Esophagus muscularis mucosa (tissue), 4 donors: ENCODE measurements around the gene MS4A1. TPM values are rescaled to one million over a fixed set of nuclear protein-coding genes. Genes with fewer than 3 reads are reported as not detected.

ENCODE experiments used
- DNase-seq: peaks from one replicate; pipeline ENCODE4 v3.0.0-alpha.2; 2017; ENCODE audit errors: extremely low spot score
- H3K27ac ChIP-seq, 4 donors: fragments of 200-600 bp; sonication (generic); replicated peaks in 1 of 4; 1 replicate in 3 of 4; 2 replicates in 1 of 4; pipeline ENCODE4 v1.5.1; 2016 to 2019; ENCODE audit warnings: mild to moderate bottlenecking in 1 of 4
- H3K27me3 ChIP-seq, 4 donors: fragments of 200-600 bp; sonication (generic); one replicate each; pipeline versions ENCODE4 v1.5.1 to v1.6.0; 2016 to 2019
- H3K36me3 ChIP-seq, 4 donors: fragments of 200-600 bp; sonication (generic); one replicate each; pipeline ENCODE4 v1.5.1; 2016 to 2019
- H3K4me1 ChIP-seq, 4 donors: fragments of 200-600 bp; sonication (generic); one replicate each; pipeline ENCODE4 v1.5.1; 2016 to 2019
- H3K4me3 ChIP-seq, 4 donors: fragments of 200-600 bp; sonication (generic); 1 replicate in 2 of 4; 2 replicates in 2 of 4; pipeline ENCODE4 v1.5.1; 2016 to 2019; ENCODE audit warnings: mild to moderate bottlenecking in 4 of 4, moderate library complexity in 1 of 4
- H3K9me3 ChIP-seq, 4 donors: fragments of 200-600 bp; sonication (generic); 1 replicate in 3 of 4; 2 replicates in 1 of 4; pipeline ENCODE4 v1.5.1; 2016 to 2019
- EP300 ChIP-seq: sonication (generic); formaldehyde crosslinking; IDR thresholded peaks from one replicate; pipeline ENCODE4 v1.6.1; 2017; ENCODE audit warnings: antibody characterized with exemption
- POLR2A ChIP-seq: fragments of 450-650 bp; IDR thresholded peaks from one replicate; pipeline ENCODE4 v1.6.1; 2017; ENCODE audit warnings: antibody characterized with exemption, moderate library complexity, mild to moderate bottlenecking, low read depth
- POLR2AphosphoS5 ChIP-seq, 2 donors: sonication (generic); formaldehyde crosslinking; IDR thresholded peaks; one replicate each; pipeline ENCODE4 v1.6.1; 2017; ENCODE audit warnings: antibody characterized with exemption in 2 of 2
- WGBS: methylation state at CpG from one replicate; pipeline ENCODE4 v1.1.5; 2018; 5-methylcytosine and 5-hydroxymethylcytosine counted together
- intact Hi-C: fragments of 100-400 bp; cut with DNase I; formaldehyde crosslinking; loops from one replicate; pipeline ENCODE4 v1.15.1; 2023
- total RNA-seq, 4 donors: library from RNA; depleted of rRNA; stranded (reverse); fragments of >200 nt; gene quantifications; one replicate each; pipeline versions ENCODE4 v1.1.0 to v1.2.1, GENCODE V29; 2016
- TF ChIP-seq, protein P1 (sequence below), 3 experiments: fragments of 200-600 bp in 2 of 3; fragments of 450-650 bp in 1 of 3; sonication (generic) in 2 of 3; IDR thresholded peaks; one replicate each; pipeline ENCODE4 v1.5.1; 2017 to 2019; ENCODE audit warnings: antibody characterized with exemption in 3 of 3, mild to moderate bottlenecking in 2 of 3, moderate library complexity in 1 of 3

The MS4A1 gene
- total RNA-seq, 4 donors from 2014 or later: 0.13 to 0.99 (median 0.23) TPM; not detected in 1

DNA sequence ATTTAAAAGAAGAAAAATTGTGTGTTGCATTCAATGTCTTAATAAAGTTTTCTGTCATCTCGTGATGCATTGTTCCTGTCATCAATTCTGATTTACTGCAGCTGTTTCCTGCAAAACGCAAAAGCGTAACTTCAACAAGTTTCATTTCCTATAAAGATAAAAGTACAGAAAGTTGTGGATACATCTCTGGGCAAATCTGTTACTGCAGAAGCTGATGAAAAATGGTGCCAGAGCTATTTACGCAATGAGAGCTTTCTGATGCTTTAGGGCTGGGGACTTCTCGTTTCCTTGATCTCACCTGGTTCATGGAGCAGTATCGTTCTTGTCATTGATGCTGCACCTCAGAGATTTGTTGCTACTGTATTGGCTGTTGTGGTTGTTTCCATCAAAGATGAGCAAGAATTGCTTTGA lies 21.4 kb downstream of the MS4A1 start:
- H3K4me1 ChIP-seq: no peaks in the 10 kb centered on the region
- H3K4me3 ChIP-seq: no peak overlapping the region
- intact Hi-C loops: no loop called here
- no peaks in the 10 kb centered on the region for H3K36me3 ChIP-seq
- H3K27me3 ChIP-seq: no peaks in the 10 kb centered on the region
- H3K27ac ChIP-seq: no peak overlapping the region
- TF ChIP-seq POLR2AphosphoS5 (IDR thresholded peaks at IDR 0.05) (no peak), EP300 (no peak), POLR2A (no peak)
- TF ChIP-seq, protein P1, sequence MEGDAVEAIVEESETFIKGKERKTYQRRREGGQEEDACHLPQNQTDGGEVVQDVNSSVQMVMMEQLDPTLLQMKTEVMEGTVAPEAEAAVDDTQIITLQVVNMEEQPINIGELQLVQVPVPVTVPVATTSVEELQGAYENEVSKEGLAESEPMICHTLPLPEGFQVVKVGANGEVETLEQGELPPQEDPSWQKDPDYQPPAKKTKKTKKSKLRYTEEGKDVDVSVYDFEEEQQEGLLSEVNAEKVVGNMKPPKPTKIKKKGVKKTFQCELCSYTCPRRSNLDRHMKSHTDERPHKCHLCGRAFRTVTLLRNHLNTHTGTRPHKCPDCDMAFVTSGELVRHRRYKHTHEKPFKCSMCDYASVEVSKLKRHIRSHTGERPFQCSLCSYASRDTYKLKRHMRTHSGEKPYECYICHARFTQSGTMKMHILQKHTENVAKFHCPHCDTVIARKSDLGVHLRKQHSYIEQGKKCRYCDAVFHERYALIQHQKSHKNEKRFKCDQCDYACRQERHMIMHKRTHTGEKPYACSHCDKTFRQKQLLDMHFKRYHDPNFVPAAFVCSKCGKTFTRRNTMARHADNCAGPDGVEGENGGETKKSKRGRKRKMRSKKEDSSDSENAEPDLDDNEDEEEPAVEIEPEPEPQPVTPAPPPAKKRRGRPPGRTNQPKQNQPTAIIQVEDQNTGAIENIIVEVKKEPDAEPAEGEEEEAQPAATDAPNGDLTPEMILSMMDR (IDR thresholded peaks at IDR 0.05): no peak
- 61% methylated on average over 6 of the region's 6 CpGs for WGBS
- peaks cover 0 to 2% (median 0%) of the 10 kb centered on the region in 4 donors for H3K9me3 ChIP-seq
- no peak for DNase-seq

DNA sequence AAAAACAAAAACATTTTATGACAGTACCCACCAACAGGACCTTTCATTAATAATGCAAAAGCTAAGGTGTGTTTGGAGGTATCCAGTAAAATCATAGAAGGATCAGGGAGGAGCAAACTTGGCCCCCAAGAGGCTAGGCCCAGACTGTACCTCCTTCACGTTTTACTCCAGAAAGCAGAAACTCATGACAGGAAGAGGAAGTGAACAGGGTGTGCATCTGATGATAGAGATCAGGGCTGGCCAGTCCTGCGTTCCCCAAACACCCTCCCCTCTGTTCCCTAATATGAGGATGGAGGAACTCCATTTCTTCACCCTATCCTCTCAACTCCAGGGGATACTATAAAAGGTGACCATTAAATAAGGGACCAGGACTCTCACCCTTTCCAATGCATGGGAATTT lies 26.7 kb downstream of the MS4A1 start:
- Histone ChIP-seq H3K9me3 (no peaks in the 10 kb centered on the region), H3K27me3 (no peaks in the 10 kb centered on the region), H3K4me1 (no peaks in the 10 kb centered on the region), H3K4me3 (no peak overlapping the region), H3K27ac (no peak overlapping the region), H3K36me3 (no peaks in the 10 kb centered on the region)
- WGBS: 49% methylated on average over 2 of the region's 2 CpGs
- no peak for TF ChIP-seq POLR2A
- TF ChIP-seq EP300: no peak
- no peak for TF ChIP-seq POLR2AphosphoS5 (IDR thresholded peaks at IDR 0.05)
- TF ChIP-seq, protein P1 (IDR thresholded peaks at IDR 0.05): no peak
- intact Hi-C loops: no loop called here
- DNase-seq: no peak

DNA sequence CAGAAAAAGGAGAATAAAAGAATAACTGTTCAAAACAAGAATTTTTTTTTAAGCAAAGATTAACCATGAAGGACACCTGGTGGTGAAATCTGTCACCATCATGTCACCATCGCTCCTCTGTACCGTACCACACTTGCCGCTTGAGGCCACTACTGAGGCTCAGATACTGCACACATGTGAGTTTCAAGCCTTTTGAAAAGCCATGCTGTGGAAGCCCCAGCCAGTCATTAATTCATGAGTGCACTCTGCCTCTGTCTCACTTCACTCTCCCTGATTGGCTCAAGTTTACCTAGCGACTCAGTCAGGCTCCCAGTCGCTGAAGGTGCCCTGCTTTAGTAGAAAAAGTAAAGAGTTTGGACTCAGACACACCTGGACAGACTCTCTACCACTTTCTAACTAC lies 30.3 kb downstream of the MS4A1 start:
- Histone ChIP-seq H3K4me3 (no peak overlapping the region), H3K27me3 (no peaks in the 10 kb centered on the region), H3K36me3 (no peaks in the 10 kb centered on the region), H3K9me3 (no peaks in the 10 kb centered on the region), H3K27ac (no peak overlapping the region), H3K4me1 (no peaks in the 10 kb centered on the region)
- TF ChIP-seq, protein P1 (IDR thresholded peaks at IDR 0.05): no peak
- TF ChIP-seq POLR2A (no peak), POLR2AphosphoS5 (IDR thresholded peaks at IDR 0.05) (no peak), EP300 (no peak)
- intact Hi-C loops: no loop called here
- 87% methylated on average over 5 of the region's 5 CpGs for WGBS
- no peak for DNase-seq

DNA sequence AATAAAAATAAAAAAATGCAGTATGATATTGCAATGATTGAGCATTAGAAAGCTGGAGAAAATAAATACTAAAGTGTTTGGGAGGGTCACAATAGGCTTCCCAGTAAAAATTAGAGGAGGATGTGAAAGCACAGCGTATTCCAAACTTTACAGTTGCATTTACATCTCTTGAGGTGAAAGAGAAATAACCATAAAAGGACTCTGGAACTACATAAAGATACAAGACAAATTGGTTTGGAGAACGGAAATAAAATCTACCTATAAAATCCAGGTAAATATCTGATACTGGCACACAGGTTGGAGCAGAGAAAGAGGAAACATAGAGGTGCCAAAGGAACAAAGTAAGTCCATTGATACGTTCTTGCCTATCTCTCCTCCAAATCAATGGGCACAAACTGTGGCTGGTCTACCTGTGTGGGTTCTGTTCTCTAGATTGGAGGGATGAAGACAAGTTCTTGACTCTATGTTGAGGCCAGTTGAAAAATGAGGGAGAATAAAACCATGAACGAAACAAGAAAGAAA lies 36.9 kb downstream of the MS4A1 start, which contains the start of gene MS4A12:
Gene MS4A12 (plus strand): TSS at position 291 of the 522 bp plus-strand sequence. CDS start 4,541 bp downstream, outside the sequence.
- Histone ChIP-seq H3K27ac (no peak within 1 kb of the TSS), H3K36me3 (no peaks in the 10 kb centered on the region), H3K4me3 (no peak within 1 kb of the TSS), H3K9me3 (no peaks in the 10 kb centered on the region), H3K4me1 (no peaks in the 10 kb centered on the region), H3K27me3 (no peaks in the 10 kb centered on the region)
- DNase-seq: no peak
- WGBS: 63% methylated on average over 4 of the region's 4 CpGs
- intact Hi-C loops: no loop called here
- TF ChIP-seq, protein P1 (IDR thresholded peaks at IDR 0.05): no peak
- no peak for TF ChIP-seq POLR2A
- TF ChIP-seq EP300: no peak
- TF ChIP-seq POLR2AphosphoS5 (IDR thresholded peaks at IDR 0.05): no peak

DNA sequence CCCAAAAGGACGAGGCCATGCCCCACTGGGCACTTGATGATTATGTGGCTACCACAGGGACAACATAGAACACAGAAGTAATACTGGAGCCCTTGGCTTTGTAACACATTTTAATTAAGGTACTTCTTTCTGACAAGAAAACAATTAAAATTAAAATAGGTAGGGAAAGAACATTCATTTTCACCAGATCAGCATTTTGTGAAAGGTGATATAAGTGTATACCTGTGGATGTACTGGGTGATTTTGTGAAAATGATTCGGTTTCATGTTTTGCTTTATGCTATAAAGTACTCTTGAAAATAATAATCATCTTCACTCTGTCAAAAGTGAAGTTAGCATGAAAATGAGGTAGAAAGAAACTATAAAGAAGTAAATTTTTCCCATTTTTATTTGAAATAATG lies 37.8 kb downstream of the MS4A1 start:
- WGBS: 85% methylated on average over 2 of the region's 2 CpGs
- intact Hi-C loops: no loop called here
- TF ChIP-seq POLR2A: no peak
- TF ChIP-seq POLR2AphosphoS5 (IDR thresholded peaks at IDR 0.05): no peak
- no peak for TF ChIP-seq EP300
- TF ChIP-seq, protein P1 (IDR thresholded peaks at IDR 0.05): no peak
- no peaks in the 10 kb centered on the region for H3K9me3 ChIP-seq
- H3K4me1 ChIP-seq: no peaks in the 10 kb centered on the region
- H3K36me3 ChIP-seq: no peaks in the 10 kb centered on the region
- no peak for DNase-seq
- H3K27me3 ChIP-seq: no peaks in the 10 kb centered on the region
- no peak overlapping the region for H3K27ac ChIP-seq
- H3K4me3 ChIP-seq: no peak overlapping the region
